LNCaP clone FGC (cell line): ENCODE data around the gene SWAP70.

Source experiments
- DNase-seq: peaks from one replicate; pipeline ENCODE4 v3.0.0-alpha.2; 2011; ENCODE audit warnings: low read depth
- H3K4me3 ChIP-seq: 2 replicates; pipeline ENCODE4 v1.5.1; 2011; ENCODE audit warnings: mild to moderate bottlenecking, low read depth, low read length, control low read depth
- CTCF ChIP-seq: IDR thresholded peaks from 2 replicates; pipeline ENCODE4 v1.5.1; 2012; ENCODE audit warnings: mild to moderate bottlenecking; ENCODE audit not compliant: control insufficient read depth, insufficient read depth; ENCODE audit errors: extremely low read depth

The SWAP70 gene

DNA sequence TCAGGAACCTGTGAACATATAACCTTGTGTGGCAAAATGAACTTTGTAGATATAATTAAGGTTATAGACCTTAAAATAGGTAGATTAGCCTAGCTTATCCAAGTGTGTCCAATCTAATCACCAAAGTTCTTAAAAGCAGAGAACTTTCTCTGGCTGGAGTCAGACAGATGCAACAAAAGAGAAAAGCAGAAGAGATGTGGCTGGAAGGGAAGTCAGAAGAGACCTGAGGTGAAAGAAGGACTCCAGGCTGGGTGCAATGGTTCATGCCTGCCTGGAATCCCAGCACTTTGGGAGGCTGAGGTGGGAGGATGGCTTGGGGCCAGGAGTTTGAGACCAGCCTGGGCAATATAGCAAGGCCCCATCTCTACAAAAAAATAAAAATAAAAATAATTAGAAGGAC, 39.4 kb upstream of the SWAP70 start:
- no peak for TF ChIP-seq CTCF
- no peak for DNase-seq
- H3K4me3 ChIP-seq = no peak overlapping the region

DNA sequence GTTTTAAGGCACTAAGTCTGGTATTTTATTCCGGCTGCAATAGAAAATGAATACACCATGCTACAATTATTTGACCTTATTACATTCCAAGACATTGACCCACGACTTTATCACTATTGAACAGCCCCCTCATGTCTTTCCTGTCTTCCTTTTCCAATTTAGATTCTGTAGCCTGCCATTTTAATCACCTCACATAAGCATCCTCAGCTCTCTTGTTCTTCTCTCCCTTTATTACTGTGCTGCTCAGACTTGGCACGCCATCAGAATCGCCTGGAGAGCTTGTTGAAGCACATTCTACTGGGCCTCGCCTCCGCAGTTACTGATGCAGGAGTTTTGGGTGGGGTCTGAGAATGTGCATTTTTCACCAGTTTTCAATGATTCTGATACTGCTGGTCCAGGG, 38.7 kb upstream of the SWAP70 start:
- no peak for DNase-seq
- no peak overlapping the region for H3K4me3 ChIP-seq
- no peak for TF ChIP-seq CTCF

GRCh38 chr11:9625728-9626127, 38.1 kb upstream of the SWAP70 start:
- H3K4me3 ChIP-seq = no peak overlapping the region
- no peak for TF ChIP-seq CTCF
- DNase-seq = no peak

GRCh38 chr11:9626496-9627394, 37.1 kb upstream of the SWAP70 start:
- DNase-seq = no peak
- TF ChIP-seq CTCF = no peak
- H3K4me3 ChIP-seq = no peak overlapping the region

DNA sequence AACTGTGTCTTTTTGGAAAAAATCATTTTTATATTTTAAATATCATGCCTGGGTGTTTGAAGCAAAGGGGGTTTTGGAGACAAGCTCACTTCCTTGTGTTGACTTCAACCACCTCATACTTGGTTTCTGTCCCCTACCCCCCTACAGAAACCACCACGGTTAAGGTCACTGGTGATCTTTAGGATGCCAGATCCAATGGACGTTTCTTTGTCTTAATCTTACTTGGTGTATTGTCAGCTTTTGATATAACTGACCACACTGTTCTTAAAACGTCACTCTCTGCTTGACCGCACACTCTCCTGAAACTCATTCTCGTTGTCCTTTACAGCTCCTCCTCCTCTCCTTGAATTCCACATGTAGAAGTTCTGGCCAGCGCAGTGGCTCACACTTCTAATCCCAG, 34.8 kb upstream of the SWAP70 start:
- TF ChIP-seq CTCF = no peak
- no peak for DNase-seq

GRCh38 chr11:9633679-9634078, 30.2 kb upstream of the SWAP70 start:
- no peak for TF ChIP-seq CTCF
- H3K4me3 ChIP-seq = no peak overlapping the region
- DNase-seq = no peak

More for the DNA sequence above, 34.8 kb upstream of the SWAP70 start:
- no peak overlapping the region for H3K4me3 ChIP-seq

GRCh38 chr11:9636691-9637090, 27.2 kb upstream of the SWAP70 start:
- no peak overlapping the region for H3K4me3 ChIP-seq
- no peak for TF ChIP-seq CTCF
- DNase-seq = no peak
